ENCODE results near the gene PIAS4. TPM values are rescaled to one million over a fixed set of nuclear protein-coding genes. Genes with fewer than 3 reads are reported as not detected.

PIAS4 gene
- total and polyA plus RNA-seq, 8 donors: 20.9 to 29.9 (median 24.2) TPM

- intact Hi-C loops (cut with DNase I): no loop called here
- H3K27ac ChIP-seq: peak overlapping the region in 1 of 2 donors; percentile 13
Observed at GRCh38 chr19:4086411-4086867, 78.9 kb downstream of the PIAS4 start.

DNA sequence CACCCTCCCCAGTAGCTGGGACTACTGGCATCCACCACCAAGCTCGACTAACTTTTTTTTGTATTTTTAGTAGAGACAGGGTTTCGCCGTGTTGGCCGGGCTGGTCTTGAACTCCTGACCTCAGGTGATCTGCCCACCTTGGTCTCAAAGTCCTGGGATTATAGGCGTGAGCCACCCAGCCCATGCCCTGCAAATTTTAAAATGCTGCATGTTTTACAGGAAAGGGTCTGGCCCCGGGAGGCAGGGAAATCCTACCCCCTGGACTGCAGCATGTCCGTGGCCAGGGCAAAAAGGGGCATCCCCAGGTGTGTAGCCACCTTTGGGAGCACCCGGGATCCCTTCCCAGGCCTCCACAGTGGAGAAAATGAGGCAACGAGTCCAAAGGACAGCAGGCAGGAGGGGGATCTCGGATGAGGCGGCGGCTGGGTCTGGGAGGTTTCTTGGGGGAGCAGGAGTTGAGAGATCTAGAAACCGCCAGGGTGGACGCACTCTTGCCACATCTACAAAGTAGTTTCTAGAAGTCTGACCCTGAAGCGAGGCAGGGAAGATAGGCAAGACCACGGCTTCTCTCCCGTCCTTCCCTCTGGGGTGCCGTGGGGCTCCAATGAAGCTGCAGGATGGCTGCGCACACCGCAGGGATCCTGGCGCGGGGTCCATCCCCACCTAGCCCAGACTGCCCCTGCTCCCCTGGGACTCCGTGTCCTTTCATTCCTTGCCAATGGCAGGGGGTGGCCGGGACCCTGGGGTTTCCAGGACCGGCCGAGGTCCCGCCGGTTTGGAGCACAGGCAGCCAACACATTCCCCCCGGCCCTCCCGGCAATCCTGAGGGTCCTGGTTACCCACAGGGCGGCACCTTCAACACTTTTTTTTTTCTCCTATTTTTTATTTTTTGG, 80.5 kb downstream of the PIAS4 start:
- no peak for DNase-seq
- H3K27ac ChIP-seq: no peak overlapping the region
- peaks cover 0 to 38% of the 10 kb centered on the region in 2 donors for H3K36me3 ChIP-seq
- no peak for TF ChIP-seq CTCF (IDR thresholded peaks at IDR 0.05)
- ATAC-seq: no peak
- no peak overlapping the region for H3K4me3 ChIP-seq
- H3K4me1 ChIP-seq: peaks cover 3 to 61% of the 10 kb centered on the region in 2 donors
- no peaks in the 10 kb centered on the region for H3K27me3 ChIP-seq
- intact Hi-C loops (cut with DNase I): no loop called here
- no peaks in the 10 kb centered on the region for H3K9me3 ChIP-seq

More at GRCh38 chr19:4086411-4086867, 78.9 kb downstream of the PIAS4 start:
- Histone ChIP-seq H3K4me3 (no peak overlapping the region), H3K27me3 (no peaks in the 10 kb centered on the region), H3K9me3 (no peaks in the 10 kb centered on the region), H3K36me3 (peaks cover 0 to 24% of the 10 kb centered on the region in 2 donors), H3K4me1 (peaks cover 3 to 63% of the 10 kb centered on the region in 2 donors)
- DNase-seq (no peak), ATAC-seq (no peak)
- TF ChIP-seq CTCF (IDR thresholded peaks at IDR 0.05): no peak

- DNase-seq: no peak
- TF ChIP-seq CTCF (IDR thresholded peaks at IDR 0.05): no peak
- Histone ChIP-seq H3K9me3 (no peaks in the 10 kb centered on the region), H3K36me3 (peaks cover 0 to 47% of the 10 kb centered on the region in 2 donors), H3K4me3 (peak overlapping the region in 1 of 2 donors; percentile 29), H3K4me1 (peaks cover 1 to 55% of the 10 kb centered on the region in 2 donors), H3K27me3 (no peaks in the 10 kb centered on the region), H3K27ac (peak overlapping the region in 1 of 2 donors; percentile 76)
- peak; percentile 17 for ATAC-seq
- intact Hi-C loops (cut with DNase I): no loop called here
Observed at GRCh38 chr19:4088975-4089374, 81.4 kb downstream of the PIAS4 start.

Small RNAs within 50 kb of the gene (microRNA-seq; reads per million reads assigned to microRNA genes)
- 0 reads per million in 2 donors for gene MIR637

Other genes with a start within 250 kb of the PIAS4 start
- 10 to 100 TPM; 22.1 to 24.7 TPM for gene APBA3, start 246.0 kb upstream of the PIAS4 start, total RNA-seq
- 10 to 100 TPM; 15.5 to 21.9 (median 18.6) TPM for gene APBA3, start 246.0 kb upstream of the PIAS4 start, polyA plus RNA-seq (ENCODE audit: insufficient read length in 6 of 6)
- 10 to 100 TPM; 52.4 to 59.1 TPM for gene MRPL54, start 245.1 kb upstream of the PIAS4 start, total RNA-seq
- gene MRPL54, start 245.1 kb upstream of the PIAS4 start, polyA plus RNA-seq (ENCODE audit: insufficient read length in 6 of 6): 10 to 100 TPM; 24.4 to 33.6 (median 29.7) TPM
- gene RAX2, start 235.5 kb upstream of the PIAS4 start, total RNA-seq: not detected
- under 1 TPM in 1 of 6 donors, not detected in 5; 0.08 TPM for gene RAX2, start 235.5 kb upstream of the PIAS4 start, polyA plus RNA-seq (ENCODE audit: insufficient read length in 6 of 6)
- 1 to 10 TPM; 6.6 to 9.1 TPM for gene MATK, start 221.4 kb upstream of the PIAS4 start, total RNA-seq
- 1 to 10 TPM; 1.1 to 2.9 (median 1.6) TPM for gene MATK, start 221.4 kb upstream of the PIAS4 start, polyA plus RNA-seq (ENCODE audit: insufficient read length in 6 of 6)
- gene ZFR2, start 138.7 kb upstream of the PIAS4 start, total RNA-seq: under 1 TPM; 0.26 to 0.52 TPM
- gene ZFR2, start 138.7 kb upstream of the PIAS4 start, polyA plus RNA-seq (ENCODE audit: insufficient read length in 6 of 6): under 1 TPM; 0.18 to 0.99 (median 0.54) TPM
- not detected for gene ATCAY, start 127.1 kb upstream of the PIAS4 start, total RNA-seq
- under 1 TPM; 0.14 to 0.34 (median 0.16) TPM for gene ATCAY, start 127.1 kb upstream of the PIAS4 start, polyA plus RNA-seq (ENCODE audit: insufficient read length in 6 of 6)
- under 1 TPM; 0.32 to 0.50 TPM for gene NMRK2, start 74.7 kb upstream of the PIAS4 start, total RNA-seq
- not detected for gene NMRK2, start 74.7 kb upstream of the PIAS4 start, polyA plus RNA-seq (ENCODE audit: insufficient read length in 6 of 6)
- gene DAPK3, start 36.6 kb upstream of the PIAS4 start, total RNA-seq: 10 to 100 TPM; 62.1 to 70.7 TPM
- gene DAPK3, start 36.6 kb upstream of the PIAS4 start, polyA plus RNA-seq (ENCODE audit: insufficient read length in 6 of 6): 10 to 100 TPM; 35.6 to 48.4 (median 42.2) TPM
- gene EEF2, start 22.3 kb upstream of the PIAS4 start, total RNA-seq: 1,000 to 10,000 TPM; 1,865 to 2,064 TPM
- gene EEF2, start 22.3 kb upstream of the PIAS4 start, polyA plus RNA-seq (ENCODE audit: insufficient read length in 6 of 6): 1,000 to 10,000 TPM; 1,467 to 1,883 (median 1,686) TPM
- 10 to 100 TPM; 38.8 to 49.5 TPM for gene ZBTB7A, start 59.2 kb downstream of the PIAS4 start, total RNA-seq
- gene ZBTB7A, start 59.2 kb downstream of the PIAS4 start, polyA plus RNA-seq (ENCODE audit: insufficient read length in 6 of 6): 10 to 100 TPM in 3 of 6 donors, 1 to 10 TPM in 3; 7.1 to 14.3 (median 10.5) TPM
- gene MAP2K2, start 116.4 kb downstream of the PIAS4 start, total RNA-seq: 100 to 1,000 TPM; 129 to 143 TPM
- 100 to 1,000 TPM in 5 of 6 donors, 10 to 100 TPM in 1; 97.2 to 121 (median 111) TPM for gene MAP2K2, start 116.4 kb downstream of the PIAS4 start, polyA plus RNA-seq (ENCODE audit: insufficient read length in 6 of 6)
- not detected for gene CREB3L3, start 145.9 kb downstream of the PIAS4 start, total RNA-seq
- gene CREB3L3, start 145.9 kb downstream of the PIAS4 start, polyA plus RNA-seq (ENCODE audit: insufficient read length in 6 of 6): not detected
- 10 to 100 TPM; 20.8 to 21.9 TPM for gene SIRT6, start 174.8 kb downstream of the PIAS4 start, total RNA-seq
- gene SIRT6, start 174.8 kb downstream of the PIAS4 start, polyA plus RNA-seq (ENCODE audit: insufficient read length in 6 of 6): 10 to 100 TPM; 17.8 to 24.7 (median 19.0) TPM
- gene ANKRD24, start 175.0 kb downstream of the PIAS4 start, total RNA-seq: 1 to 10 TPM in 1 of 2 donors, under 1 TPM in 1; 0.58 to 2.1 TPM
- gene ANKRD24, start 175.0 kb downstream of the PIAS4 start, polyA plus RNA-seq (ENCODE audit: insufficient read length in 6 of 6): 1 to 10 TPM in 5 of 6 donors, under 1 TPM in 1; 0.86 to 2.3 (median 1.3) TPM
- gene EBI3, start 221.8 kb downstream of the PIAS4 start, total RNA-seq: 1 to 10 TPM; 1.5 to 6.0 TPM
- gene EBI3, start 221.8 kb downstream of the PIAS4 start, polyA plus RNA-seq (ENCODE audit: insufficient read length in 6 of 6): under 1 TPM; 0.39 to 0.73 (median 0.56) TPM
- 10 to 100 TPM; 13.2 to 16.9 TPM for gene YJU2, start 239.3 kb downstream of the PIAS4 start, total RNA-seq
- 10 to 100 TPM; 14.3 to 21.0 (median 18.8) TPM for gene YJU2, start 239.3 kb downstream of the PIAS4 start, polyA plus RNA-seq (ENCODE audit: insufficient read length in 6 of 6)